ENCODE measurements around the gene PPFIA3.
"Not testable (repeated sequence)": the region's sequence is repeated elsewhere in the genome, so short reads cannot be mapped to it uniquely, and the experiment has no call there.

PPFIA3 gene

GRCh38 chr19:49145573-49146407, 26.4 kb downstream of the PPFIA3 start:
- peak overlapping the region; percentile 43 for H3K4me3 ChIP-seq (ENCODE audit: low read depth, low read length)
- TF ChIP-seq CTCF (IDR thresholded peaks at IDR 0.05; ENCODE audit: insufficient read depth, low read length, missing control alignments) = peak; percentile 91
- ChIA-PET POLR2A (interaction anchor here (0.6 kb wide), 1 partner anchor 31 kb away, joined by 3 read pairs; no protein-coding TSS in a partner anchor), CTCF (interaction anchor here (0.7 to 3.7 kb wide), 33 partner anchors 10 to 167 kb away, joined by 3 to 36 read pairs (median 4); partner anchors contain the start of genes HRC, LIN7B and PPFIA3)
- no peak for DNase-seq (ENCODE audit: low read depth, low spot score)

GRCh38 chr19:49146408-49146770, 27.0 kb downstream of the PPFIA3 start:
- not testable (repeated sequence) for DNase-seq (ENCODE audit: low read depth, low spot score)
- peak overlapping the region; percentile 43; the same call in 1 of the 2 replicates for H3K4me3 ChIP-seq (ENCODE audit: low read depth, low read length)
- ChIA-PET POLR2A (interaction anchor here (0.6 kb wide), 1 partner anchor 30 kb away, joined by 3 read pairs; no protein-coding TSS in a partner anchor), CTCF (interaction anchor here (0.6 to 3.7 kb wide), 29 partner anchors 9 to 167 kb away, joined by 3 to 36 read pairs (median 5); partner anchors contain the start of genes HRC, LIN7B and PPFIA3)

- DNase-seq (ENCODE audit: low read depth, low spot score) = no peak
- H3K4me3 ChIP-seq (ENCODE audit: low read depth, low read length) = no peak overlapping the region
- ChIA-PET CTCF (interaction anchor here (0.7 to 3.7 kb wide), 11 partner anchors 9 to 148 kb away, joined by 3 to 32 read pairs (median 5); partner anchors contain the start of gene LIN7B), POLR2A (interaction anchor here (0.8 kb wide), 1 partner anchor 14 kb away, joined by 4 read pairs; no protein-coding TSS in a partner anchor)
- no peak for TF ChIP-seq CTCF (IDR thresholded peaks at IDR 0.05; ENCODE audit: insufficient read depth, low read length, missing control alignments)
Measured at GRCh38 chr19:49148044-49148682, 28.8 kb downstream of the PPFIA3 start.

- TF ChIP-seq CTCF (IDR thresholded peaks at IDR 0.05; ENCODE audit: insufficient read depth, low read length, missing control alignments) = no peak
- ChIA-PET POLR2A (interaction anchor here (0.7 to 2.1 kb wide), 2 partner anchors 35 to 39 kb away, joined by 3 to 4 read pairs; partner anchors contain the start of gene LIN7B), CTCF (interaction anchor here (0.9 to 3.7 kb wide), 11 partner anchors 10 to 156 kb away, joined by 3 to 32 read pairs (median 5); partner anchors contain the start of genes GYS1 and LIN7B)
- DNase-seq (ENCODE audit: low read depth, low spot score) = no peak
- H3K4me3 ChIP-seq (ENCODE audit: low read depth, low read length) = peak overlapping the region; percentile 95
Measured at GRCh38 chr19:49148784-49149651, 29.7 kb downstream of the PPFIA3 start.

- peak overlapping the region; percentile 95 for H3K4me3 ChIP-seq (ENCODE audit: low read depth, low read length)
- ChIA-PET POLR2A (interaction anchor here (2.1 kb wide), 1 partner anchor 35 kb away, joined by 4 read pairs; the partner anchor contains the start of gene LIN7B), CTCF (interaction anchor here (1.1 to 3.7 kb wide), 6 partner anchors 20 to 157 kb away, joined by 3 to 32 read pairs (median 14); partner anchors contain the start of genes GYS1 and LIN7B)
- no peak for TF ChIP-seq CTCF (IDR thresholded peaks at IDR 0.05; ENCODE audit: insufficient read depth, low read length, missing control alignments)
- no peak for DNase-seq (ENCODE audit: low read depth, low spot score)
Measured at GRCh38 chr19:49149652-49150105, 30.3 kb downstream of the PPFIA3 start.

All from AG04449 (cell line).